ENCODE data around the gene SLF2.
A peak's percentile ranks its signal among the peaks of the same experiment; 100 is the strongest.

SLF2 gene

DNA sequence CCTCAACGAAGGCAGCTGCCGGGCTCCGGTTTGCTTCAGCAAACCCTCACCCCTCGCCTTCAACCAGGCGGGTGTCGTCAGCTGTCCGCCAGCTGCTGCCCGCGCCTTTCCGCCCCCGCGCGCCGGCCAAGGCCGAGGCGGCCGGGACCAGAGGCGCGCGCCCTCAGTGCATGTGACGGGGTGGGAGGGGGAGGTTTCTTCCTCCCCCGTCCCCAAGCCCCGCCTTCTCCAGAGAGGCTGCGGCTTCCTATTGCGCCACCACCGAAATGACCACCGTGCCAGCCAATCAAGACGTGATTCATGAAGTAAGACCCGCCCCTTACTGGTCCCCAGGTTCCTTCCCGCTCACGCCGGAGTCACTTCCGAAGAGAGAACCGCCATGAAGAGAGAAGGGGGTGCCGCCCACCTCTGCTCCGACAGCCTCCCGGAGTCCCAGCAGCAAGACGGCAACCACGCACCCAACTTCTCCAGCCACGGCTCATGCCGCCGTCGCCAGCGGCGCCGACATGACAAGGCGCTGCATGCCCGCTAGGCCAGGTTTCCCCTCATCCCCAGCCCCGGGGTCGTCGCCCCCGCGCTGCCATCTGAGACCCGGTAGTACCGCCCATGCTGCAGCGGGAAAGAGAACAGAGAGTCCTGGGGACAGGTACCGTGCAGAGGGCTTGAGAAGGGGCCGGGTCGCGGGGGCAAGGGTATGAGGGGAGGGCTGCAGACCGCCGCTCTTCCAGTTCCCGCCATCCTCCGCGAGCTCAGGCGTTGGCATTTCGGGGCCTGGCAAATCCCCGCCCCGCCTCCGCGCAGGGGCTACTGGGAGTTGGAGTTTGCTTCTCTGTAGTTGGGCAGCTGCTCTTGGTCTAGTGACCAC lies at the start of gene SLF2:
Gene SLF2 (plus strand): TSS at position 359 of the 865 bp plus-strand sequence. CDS start 148 bp downstream, at position 507.
- peak; percentile 98 for DNase-seq

DNA sequence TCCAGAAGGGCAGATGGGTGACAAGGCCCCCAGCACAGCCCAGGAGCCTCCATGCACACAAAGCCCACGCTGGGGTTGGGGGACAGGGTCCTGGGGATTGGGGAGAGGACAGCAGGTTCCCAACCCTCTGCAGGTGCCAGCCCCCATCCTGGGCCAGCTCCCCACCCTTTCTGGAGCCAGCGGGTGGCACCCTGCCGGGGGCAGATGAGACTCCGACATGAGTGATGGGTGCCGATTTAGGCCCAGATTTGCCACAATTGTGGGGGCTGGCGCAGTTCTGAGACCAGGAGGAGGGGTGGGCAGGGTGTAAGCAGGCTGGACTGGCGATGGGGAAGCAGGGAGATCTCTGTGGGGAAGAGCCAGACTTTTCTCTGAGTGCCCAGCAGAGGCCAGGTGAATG lies 49.3 kb upstream of the SLF2 start:
- no peak for DNase-seq

DNA sequence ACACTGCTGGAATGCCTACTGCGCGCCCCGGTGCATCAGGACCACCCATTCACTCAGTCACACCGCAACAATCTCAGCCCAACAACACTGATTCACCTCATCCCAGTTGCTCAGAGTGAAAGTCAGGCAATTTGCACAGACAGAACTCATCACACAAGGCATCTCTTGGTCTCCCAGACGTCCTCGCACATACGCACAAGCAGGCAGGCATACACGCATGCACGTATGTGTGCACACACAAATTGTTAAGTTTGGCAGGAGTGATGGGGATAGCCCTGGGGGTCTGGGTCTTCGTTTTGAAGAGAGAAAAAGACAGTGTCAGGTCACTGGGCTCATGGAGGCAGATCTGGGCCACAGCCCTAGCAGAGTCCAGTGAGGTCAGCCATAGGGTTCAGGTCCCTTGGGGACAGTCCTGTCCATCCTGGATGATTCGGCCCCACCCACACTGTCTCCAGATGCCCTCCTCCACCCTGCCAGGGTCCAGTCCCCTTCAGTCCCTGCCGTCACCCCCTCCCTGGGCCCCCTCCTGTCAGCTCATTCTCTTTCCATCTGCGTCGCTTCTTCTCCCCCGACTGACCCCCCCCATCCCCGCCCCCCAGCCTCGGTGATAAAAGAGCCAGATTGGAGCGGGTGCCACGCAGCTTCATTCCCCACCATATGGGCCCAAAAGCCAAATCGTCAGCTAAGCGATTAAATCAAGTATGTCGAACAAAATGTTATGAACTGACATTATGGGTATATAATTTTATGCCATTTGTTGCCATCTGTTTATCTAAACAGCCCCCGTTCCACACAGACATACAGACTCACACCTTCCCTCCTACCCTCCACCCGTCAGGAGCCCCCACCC lies 48.5 kb upstream of the SLF2 start:
- DNase-seq = no peak

DNA sequence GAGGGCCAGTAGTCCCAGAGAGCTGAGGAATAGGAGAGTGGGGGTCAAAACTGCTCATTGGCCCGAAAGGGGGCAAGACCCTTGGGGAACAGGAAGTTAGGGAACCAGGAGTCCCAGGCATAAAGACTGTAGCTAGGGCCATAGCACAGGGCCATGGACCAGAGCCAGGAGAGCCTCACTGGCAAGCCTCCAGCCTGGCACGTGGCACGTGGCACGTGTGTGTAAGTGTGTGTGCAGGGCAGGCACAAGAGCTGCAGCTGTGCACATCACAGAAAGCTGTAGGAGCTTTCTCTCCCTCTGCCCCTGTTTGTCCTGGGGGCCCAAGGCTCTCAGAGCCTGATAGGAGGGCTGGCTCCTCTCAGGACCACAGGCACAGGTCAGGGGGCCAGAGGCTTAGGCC lies 47.8 kb upstream of the SLF2 start:
- DNase-seq = no peak

GRCh38 chr10:100866010-100866409 lies 46.8 kb upstream of the SLF2 start:
- no peak for DNase-seq

- no peak for DNase-seq
These were observed 46.1 kb upstream of the SLF2 start for GRCh38 chr10:100866575-100867098.

- no peak for DNase-seq
These were observed 45.4 kb upstream of the SLF2 start for GRCh38 chr10:100867261-100867963.

GRCh38 chr10:100868382-100868781 lies 44.4 kb upstream of the SLF2 start:
- no peak for DNase-seq

GRCh38 chr10:100869399-100869798 lies 43.4 kb upstream of the SLF2 start:
- DNase-seq = no peak

DNA sequence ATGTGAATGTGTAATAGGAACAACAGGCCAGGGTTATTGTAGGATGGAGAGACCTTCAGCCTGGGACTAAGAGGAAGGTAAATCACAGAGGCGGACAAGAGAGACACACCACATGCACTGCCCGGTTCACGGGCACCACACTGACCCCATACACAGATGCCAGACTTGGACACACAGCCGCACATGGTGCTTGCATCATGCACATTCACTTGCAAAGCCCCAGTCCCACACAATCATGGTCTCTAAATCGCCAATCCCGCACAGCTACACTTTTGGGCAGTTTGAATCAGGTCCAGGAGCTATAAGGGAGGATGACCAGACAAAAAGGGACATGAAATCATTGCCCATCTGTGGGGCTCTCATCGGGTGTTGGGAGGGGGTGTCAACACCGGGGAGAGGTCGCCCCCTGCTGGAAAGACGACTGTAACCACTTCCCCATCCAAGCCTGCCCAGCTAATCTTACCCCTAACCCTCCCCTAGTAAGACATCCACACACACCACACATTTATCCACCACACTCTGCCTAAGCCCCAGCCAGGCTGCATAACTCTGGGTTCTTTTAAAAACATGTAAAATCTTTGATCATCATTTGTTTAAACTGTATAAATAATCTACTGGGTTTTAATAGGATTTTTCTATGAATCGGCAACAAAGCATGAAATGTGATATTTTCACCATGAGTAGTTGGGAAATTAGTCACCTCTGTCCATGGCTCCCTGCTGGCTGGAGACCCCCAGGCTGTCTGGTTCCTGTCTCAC lies 40.5 kb upstream of the SLF2 start:
- DNase-seq = no peak

- DNase-seq = no peak
These were observed 39.5 kb upstream of the SLF2 start for GRCh38 chr10:100873146-100873826.

DNA sequence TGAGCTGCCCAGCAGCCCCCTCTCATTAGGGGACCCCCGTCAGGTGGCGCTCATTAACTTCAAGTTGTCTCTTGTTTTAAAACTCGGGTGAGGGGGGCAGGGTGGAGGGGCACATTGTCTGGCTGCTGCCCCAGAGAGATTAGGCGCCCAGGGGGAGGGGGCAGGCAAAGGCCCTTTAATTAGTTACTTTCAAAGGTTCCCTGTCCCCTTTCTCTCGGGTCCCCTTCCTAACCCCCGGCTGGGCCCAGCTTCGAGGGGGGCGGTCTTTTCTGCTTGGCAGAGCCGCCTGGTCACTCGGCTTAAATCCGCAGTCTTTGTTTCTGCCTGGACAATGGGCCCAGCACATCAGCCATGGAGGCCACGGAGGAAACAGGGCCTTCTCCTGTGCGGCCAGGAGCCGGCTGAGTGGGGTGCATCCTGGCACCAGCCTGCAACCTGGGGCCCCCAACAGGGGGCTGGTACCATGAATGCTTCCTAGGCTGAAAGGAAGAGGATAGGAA lies 38.9 kb upstream of the SLF2 start:
- no peak for DNase-seq

GRCh38 chr10:100874702-100875483 lies 37.9 kb upstream of the SLF2 start:
- DNase-seq = no peak

- no peak for DNase-seq
These were observed 37.1 kb upstream of the SLF2 start for GRCh38 chr10:100875484-100876166.

GRCh38 chr10:100876585-100877460 lies 35.9 kb upstream of the SLF2 start:
- DNase-seq = no peak

GRCh38 chr10:100877461-100877850 lies 35.3 kb upstream of the SLF2 start:
- no peak for DNase-seq

DNA sequence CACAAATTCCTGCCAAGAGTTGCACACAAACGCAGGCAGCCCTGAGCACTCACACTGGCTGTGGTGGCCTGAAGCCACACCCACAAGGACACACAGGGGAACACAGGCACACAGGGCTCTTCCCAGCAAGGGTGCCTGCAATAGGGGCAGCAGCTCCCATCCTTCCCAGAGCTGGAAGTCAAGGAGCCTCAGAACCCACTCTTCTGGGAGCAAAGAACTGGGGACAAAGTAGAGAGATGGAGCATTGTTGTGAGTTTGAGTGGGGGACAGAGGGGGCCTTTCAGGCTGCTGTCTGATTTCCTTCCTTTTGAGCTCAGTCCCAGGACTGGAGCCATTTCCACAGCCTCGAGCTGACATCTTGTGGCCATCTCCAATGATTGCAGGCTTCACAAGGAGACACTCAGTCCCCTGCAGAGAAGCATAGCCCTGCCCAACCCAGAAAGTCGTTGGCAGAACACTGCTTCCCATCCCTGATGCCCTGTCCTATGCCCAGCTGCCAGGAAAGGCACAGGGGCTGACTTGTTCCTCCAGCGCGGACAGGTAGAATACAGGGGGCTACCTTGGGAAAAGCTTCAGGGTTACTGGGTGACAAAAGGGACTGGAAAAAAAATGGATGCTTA lies 34.4 kb upstream of the SLF2 start:
- peak; percentile 77 for DNase-seq

GRCh38 chr10:100879741-100880360 lies 32.9 kb upstream of the SLF2 start:
- no peak for DNase-seq

Measured in right forelimb (tissue), 1 donor.